ENCODE measurements around the gene TTC13.

Gene TTC13

DNA sequence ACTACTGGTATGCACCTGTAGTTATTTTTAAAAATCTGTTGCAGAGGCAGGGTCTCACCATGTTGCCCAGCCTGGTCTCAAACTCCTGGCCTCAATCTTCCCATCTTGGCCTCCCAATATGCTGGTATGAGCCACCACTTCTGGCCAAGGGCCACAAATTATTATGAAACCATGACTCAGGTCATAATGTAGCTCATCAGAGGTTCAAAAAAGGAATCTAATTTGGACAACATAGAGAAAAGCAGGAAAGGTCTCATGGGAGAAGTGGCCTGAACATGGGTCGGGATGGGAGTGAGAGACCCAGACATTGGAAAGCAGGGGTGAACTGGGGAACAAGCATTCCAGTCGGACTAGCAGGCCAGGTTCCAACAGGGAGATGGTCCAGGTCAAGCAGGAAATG lies 65.2 kb downstream of the TTC13 start:
- TF ChIP-seq, protein P1, sequence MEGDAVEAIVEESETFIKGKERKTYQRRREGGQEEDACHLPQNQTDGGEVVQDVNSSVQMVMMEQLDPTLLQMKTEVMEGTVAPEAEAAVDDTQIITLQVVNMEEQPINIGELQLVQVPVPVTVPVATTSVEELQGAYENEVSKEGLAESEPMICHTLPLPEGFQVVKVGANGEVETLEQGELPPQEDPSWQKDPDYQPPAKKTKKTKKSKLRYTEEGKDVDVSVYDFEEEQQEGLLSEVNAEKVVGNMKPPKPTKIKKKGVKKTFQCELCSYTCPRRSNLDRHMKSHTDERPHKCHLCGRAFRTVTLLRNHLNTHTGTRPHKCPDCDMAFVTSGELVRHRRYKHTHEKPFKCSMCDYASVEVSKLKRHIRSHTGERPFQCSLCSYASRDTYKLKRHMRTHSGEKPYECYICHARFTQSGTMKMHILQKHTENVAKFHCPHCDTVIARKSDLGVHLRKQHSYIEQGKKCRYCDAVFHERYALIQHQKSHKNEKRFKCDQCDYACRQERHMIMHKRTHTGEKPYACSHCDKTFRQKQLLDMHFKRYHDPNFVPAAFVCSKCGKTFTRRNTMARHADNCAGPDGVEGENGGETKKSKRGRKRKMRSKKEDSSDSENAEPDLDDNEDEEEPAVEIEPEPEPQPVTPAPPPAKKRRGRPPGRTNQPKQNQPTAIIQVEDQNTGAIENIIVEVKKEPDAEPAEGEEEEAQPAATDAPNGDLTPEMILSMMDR (IDR thresholded peaks at IDR 0.05; ENCODE audit: low read depth, low read length) = no peak
- DNase-seq (ENCODE audit: low read depth in 2 of 2) = peak; percentile 43 to 68
- no peak overlapping the region for H3K4me3 ChIP-seq (replicated peaks in 1 of 2; ENCODE audit: low read depth in 2 of 2, low read length in 2 of 2)

DNA sequence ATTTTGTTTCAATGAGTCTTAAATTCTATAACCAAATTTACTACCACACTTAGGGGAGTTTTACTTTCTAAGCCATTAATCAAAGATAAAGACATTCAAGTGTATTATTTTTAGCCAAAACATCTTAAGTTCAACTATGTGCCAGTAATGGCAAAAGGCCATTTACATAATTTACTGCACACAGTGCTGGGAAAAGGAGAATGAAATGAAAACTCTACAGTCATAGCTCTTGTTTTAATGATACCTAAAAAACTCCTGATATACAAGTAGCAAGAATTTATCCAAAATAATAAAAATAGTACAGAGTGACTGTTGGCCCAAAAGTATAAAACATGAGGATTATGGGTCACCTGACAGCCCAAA lies 67.9 kb downstream of the TTC13 start:
- DNase-seq (ENCODE audit: low read depth in 2 of 2) = peak in 1 of 2 donors; percentile 26
- TF ChIP-seq, protein P1 (IDR thresholded peaks at IDR 0.05; ENCODE audit: low read depth, low read length) = no peak
- H3K4me3 ChIP-seq (replicated peaks in 1 of 2; ENCODE audit: low read depth in 2 of 2, low read length in 2 of 2) = no peak overlapping the region

DNA sequence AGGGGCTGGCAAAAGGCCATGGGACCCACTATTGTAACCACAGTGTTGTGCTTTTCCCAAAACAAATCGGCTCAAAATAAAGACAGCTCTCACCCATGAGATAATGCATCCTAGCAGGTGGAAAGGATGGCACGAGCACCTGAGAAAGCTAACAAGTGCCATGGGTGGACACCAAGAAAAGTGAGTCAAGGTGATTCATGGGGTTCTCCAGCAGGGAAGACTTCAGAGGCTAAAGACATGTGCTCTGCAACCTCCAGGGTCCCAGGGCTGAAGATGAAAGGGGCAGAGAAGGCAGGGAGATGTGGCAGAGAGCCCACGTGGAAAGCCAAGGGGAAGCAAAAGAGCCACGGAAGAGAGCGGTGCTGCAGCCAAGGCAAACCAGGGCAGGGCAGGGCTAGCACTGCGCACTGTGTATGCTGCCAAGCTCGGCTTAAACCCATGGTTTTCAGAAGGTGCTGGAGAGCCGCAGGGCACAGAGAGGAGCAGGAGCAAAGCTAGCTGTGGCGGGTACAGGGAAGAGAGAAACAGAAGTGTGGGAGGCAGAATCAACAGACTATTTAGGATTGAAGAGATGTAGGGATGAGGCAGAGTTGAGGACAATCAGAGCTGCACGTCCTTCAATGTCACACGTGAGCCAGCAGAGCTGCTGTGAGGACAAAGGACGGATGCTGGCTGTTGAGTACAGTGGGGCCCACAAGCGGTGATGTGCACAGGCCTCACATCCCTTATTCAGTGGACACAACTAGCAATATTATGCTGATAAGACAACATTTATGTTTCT lies 68.5 kb downstream of the TTC13 start:
- H3K4me3 ChIP-seq (replicated peaks in 1 of 2; ENCODE audit: low read depth in 2 of 2, low read length in 2 of 2) = no peak overlapping the region
- no peak for DNase-seq (ENCODE audit: low read depth in 2 of 2)
- TF ChIP-seq, protein P1 (IDR thresholded peaks at IDR 0.05; ENCODE audit: low read depth, low read length) = no peak

- no peak for DNase-seq (ENCODE audit: low read depth in 2 of 2)
- no peak overlapping the region for H3K4me3 ChIP-seq (replicated peaks in 1 of 2; ENCODE audit: low read depth in 2 of 2, low read length in 2 of 2)
- TF ChIP-seq, protein P1 (IDR thresholded peaks at IDR 0.05; ENCODE audit: low read depth, low read length) = no peak
These were observed 71.0 kb downstream of the TTC13 start for GRCh38 chr1:230907472-230908205.

DNA sequence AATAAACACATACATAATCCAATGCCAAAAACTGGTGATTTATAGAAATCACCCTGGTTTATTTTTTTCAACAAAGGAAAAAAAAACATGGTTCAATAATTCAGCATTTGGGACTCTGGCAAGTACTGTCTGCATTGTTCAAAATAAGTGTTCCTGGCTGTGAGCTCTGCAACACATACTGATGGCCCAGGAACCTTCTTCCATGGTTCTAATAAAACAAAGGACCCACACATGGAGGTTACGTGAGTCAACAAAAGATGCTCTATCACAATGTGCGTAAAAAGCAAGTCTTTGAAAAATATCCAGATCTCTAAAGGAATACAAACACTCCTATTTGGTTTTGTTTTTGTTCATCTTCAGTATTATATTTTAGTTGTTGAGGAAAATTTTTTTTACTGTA lies 72.4 kb downstream of the TTC13 start:
- no peak overlapping the region for H3K4me3 ChIP-seq (replicated peaks in 1 of 2; ENCODE audit: low read depth in 2 of 2, low read length in 2 of 2)
- DNase-seq (ENCODE audit: low read depth in 2 of 2) = peak in 1 of 2 donors; percentile 18
- TF ChIP-seq, protein P1 (IDR thresholded peaks at IDR 0.05; ENCODE audit: low read depth, low read length) = no peak

DNA sequence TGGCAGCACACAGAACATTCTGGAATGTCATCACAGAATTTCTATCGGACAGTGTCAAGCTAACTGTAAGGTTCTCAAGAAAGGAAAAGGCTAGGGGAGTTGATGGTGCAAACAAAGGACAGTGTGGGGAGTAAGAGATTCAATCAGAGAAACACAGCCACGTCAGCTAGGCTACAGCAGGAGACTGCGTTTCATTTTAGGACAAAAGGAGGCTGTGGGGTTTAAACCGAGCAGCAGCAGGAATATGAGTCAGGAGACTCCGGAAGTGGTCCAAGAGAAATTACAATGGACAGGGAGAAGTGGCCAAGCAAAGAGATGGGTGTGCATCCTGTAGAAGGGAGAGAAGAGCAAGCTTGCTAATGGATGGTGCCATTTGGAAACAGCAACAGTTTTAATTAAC lies 72.9 kb downstream of the TTC13 start:
- DNase-seq (ENCODE audit: low read depth in 2 of 2) = peak; percentile 50 to 77
- no peak overlapping the region for H3K4me3 ChIP-seq (replicated peaks in 1 of 2; ENCODE audit: low read depth in 2 of 2, low read length in 2 of 2)

More for the DNA sequence above, 72.9 kb downstream of the TTC13 start:
- TF ChIP-seq, protein P1 (IDR thresholded peaks at IDR 0.05; ENCODE audit: low read depth, low read length) = no peak

Measured in cardiac fibroblast (primary cell).